HEK293T (cell line): ENCODE results near the gene TRMT2A.
"Not testable (repeated sequence)": the region's sequence is repeated elsewhere in the genome, so short reads cannot be mapped to it uniquely, and the experiment has no call there.

Experiments used
- CTCF ChIA-PET: fragments of 350-600 bp; formaldehyde crosslinking; extraction: SDS; loops from one replicate; lab custom pipeline; 2021; ENCODE audit warnings: antibody characterized with exemption, inconsistent platforms; lab: Yijun Ruan, JAX
- POLR2A ChIA-PET: fragments of 350-600 bp; formaldehyde crosslinking; extraction: SDS; loops from one replicate; lab custom pipeline; 2020; ENCODE audit warnings: antibody characterized with exemption, inconsistent platforms; lab: Yijun Ruan, JAX
- DNase-seq: peaks from one replicate; pipeline ENCODE4 v3.0.0; 2012; ENCODE audit warnings: mixed read lengths; ENCODE audit errors: extremely low spot score
- ARNT ChIP-seq: fragments of 450-650 bp; IDR thresholded peaks from 2 replicates; pipeline ENCODE4 v1.6.1; 2017; ENCODE audit warnings: mild to moderate bottlenecking
- BHLHE40 ChIP-seq: fragments of 450-650 bp; IDR thresholded peaks from 2 replicates; pipeline ENCODE4 v1.6.1; 2016; ENCODE audit warnings: mild to moderate bottlenecking, moderate library complexity, borderline replicate concordance
- CTBP1 ChIP-seq: fragments of 450-650 bp; IDR thresholded peaks from 2 replicates; pipeline ENCODE4 v1.6.1; 2016; ENCODE audit warnings: borderline replicate concordance
- ELF4 ChIP-seq: fragments of 450-650 bp; IDR thresholded peaks from 2 replicates; pipeline ENCODE4 v1.6.1; 2017; ENCODE audit warnings: antibody characterized with exemption
- FOXA1 ChIP-seq: fragments of 450-650 bp; IDR thresholded peaks from 2 replicates; pipeline ENCODE4 v1.6.1; 2016; ENCODE audit warnings: mild to moderate bottlenecking
- FOXK2 ChIP-seq: fragments of 450-650 bp; IDR thresholded peaks from 2 replicates; pipeline ENCODE4 v1.6.1; 2016; ENCODE audit warnings: mild to moderate bottlenecking
- FOXM1 ChIP-seq: fragments of 450-650 bp; IDR thresholded peaks from 2 replicates; pipeline ENCODE4 v1.6.1; 2017; ENCODE audit warnings: mild to moderate bottlenecking, borderline replicate concordance
- HDGF ChIP-seq: fragments of 450-650 bp; IDR thresholded peaks from 2 replicates; pipeline ENCODE4 v1.6.1; 2017; ENCODE audit warnings: antibody characterized with exemption, borderline replicate concordance
- L3MBTL2 ChIP-seq: fragments of 450-650 bp; conservative IDR thresholded peaks from 2 replicates; pipeline ENCODE4 v1.6.1; 2016; ENCODE audit warnings: mild to moderate bottlenecking
- LEF1 ChIP-seq: fragments of 450-650 bp; IDR thresholded peaks from 2 replicates; pipeline ENCODE4 v1.6.1; 2017; ENCODE audit warnings: mild to moderate bottlenecking, borderline replicate concordance
- NFRKB ChIP-seq: fragments of 450-650 bp; IDR thresholded peaks from 2 replicates; pipeline ENCODE4 v1.6.1; 2016; ENCODE audit warnings: mild to moderate bottlenecking, moderate library complexity
- SP1 ChIP-seq: fragments of 450-650 bp; IDR thresholded peaks from 2 replicates; pipeline ENCODE4 v1.6.1; 2017
- SUZ12 ChIP-seq: fragments of 450-650 bp; IDR thresholded peaks from 2 replicates; pipeline ENCODE4 v1.6.1; 2016; ENCODE audit warnings: mild to moderate bottlenecking
- TARDBP ChIP-seq: fragments of 450-650 bp; IDR thresholded peaks from 2 replicates; pipeline ENCODE4 v1.6.1; 2016
- ZNF384 ChIP-seq: fragments of 450-650 bp; IDR thresholded peaks from 2 replicates; pipeline ENCODE4 v1.6.1; 2016
- TF ChIP-seq, protein P1 (sequence below): fragments of 450-650 bp; IDR thresholded peaks from 2 replicates; pipeline ENCODE4 v1.6.1; 2016

Gene TRMT2A

DNA sequence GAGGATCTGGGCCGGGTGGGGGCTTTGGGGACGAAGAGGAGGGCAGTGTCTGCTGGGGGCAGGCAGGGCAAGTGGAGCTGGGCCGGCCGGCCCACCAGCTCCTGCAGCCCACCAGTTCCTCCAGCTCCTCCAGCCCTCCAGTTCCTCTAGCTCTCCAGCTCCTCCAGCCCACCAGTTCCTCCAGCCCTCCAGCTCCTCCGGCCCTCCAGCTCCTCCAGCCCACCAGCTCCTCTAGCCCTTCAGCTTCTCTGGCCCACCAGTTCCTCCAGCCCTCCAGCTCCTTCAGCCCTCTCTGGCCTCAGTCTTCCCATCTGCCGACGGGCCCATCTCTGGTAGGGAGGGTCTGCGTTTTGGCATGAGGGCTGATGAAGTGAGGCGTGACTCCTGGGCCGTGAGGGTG, 43.0 kb upstream of the TRMT2A start:
- no peak for TF ChIP-seq SUZ12
- no peak for TF ChIP-seq L3MBTL2
- no peak for TF ChIP-seq LEF1
- TF ChIP-seq ELF4: no peak
- no peak for TF ChIP-seq HDGF
- TF ChIP-seq, protein P1, sequence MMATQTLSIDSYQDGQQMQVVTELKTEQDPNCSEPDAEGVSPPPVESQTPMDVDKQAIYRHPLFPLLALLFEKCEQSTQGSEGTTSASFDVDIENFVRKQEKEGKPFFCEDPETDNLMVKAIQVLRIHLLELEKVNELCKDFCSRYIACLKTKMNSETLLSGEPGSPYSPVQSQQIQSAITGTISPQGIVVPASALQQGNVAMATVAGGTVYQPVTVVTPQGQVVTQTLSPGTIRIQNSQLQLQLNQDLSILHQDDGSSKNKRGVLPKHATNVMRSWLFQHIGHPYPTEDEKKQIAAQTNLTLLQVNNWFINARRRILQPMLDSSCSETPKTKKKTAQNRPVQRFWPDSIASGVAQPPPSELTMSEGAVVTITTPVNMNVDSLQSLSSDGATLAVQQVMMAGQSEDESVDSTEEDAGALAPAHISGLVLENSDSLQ: no peak
- TF ChIP-seq CTBP1: no peak
- TF ChIP-seq FOXK2: no peak
- TF ChIP-seq TARDBP: no peak
- ChIA-PET CTCF (interaction anchor here (0.9 kb wide), 1 partner anchor 12 kb away, joined by 3 read pairs; no protein-coding TSS in a partner anchor), POLR2A (interaction anchor here (0.7 kb wide), 1 partner anchor 160 kb away, joined by 3 read pairs; the partner anchor contains the start of gene DGCR6L)
- no peak for DNase-seq

- DNase-seq: not testable (repeated sequence)
- POLR2A ChIA-PET: interaction anchor here (0.7 kb wide), 1 partner anchor 160 kb away, joined by 3 read pairs; the partner anchor contains the start of gene DGCR6L
- CTCF ChIA-PET: interaction anchor here (0.9 kb wide), 1 partner anchor 12 kb away, joined by 3 read pairs; no protein-coding TSS in a partner anchor
Observed at GRCh38 chr22:20159531-20159930, 42.5 kb upstream of the TRMT2A start.

DNA sequence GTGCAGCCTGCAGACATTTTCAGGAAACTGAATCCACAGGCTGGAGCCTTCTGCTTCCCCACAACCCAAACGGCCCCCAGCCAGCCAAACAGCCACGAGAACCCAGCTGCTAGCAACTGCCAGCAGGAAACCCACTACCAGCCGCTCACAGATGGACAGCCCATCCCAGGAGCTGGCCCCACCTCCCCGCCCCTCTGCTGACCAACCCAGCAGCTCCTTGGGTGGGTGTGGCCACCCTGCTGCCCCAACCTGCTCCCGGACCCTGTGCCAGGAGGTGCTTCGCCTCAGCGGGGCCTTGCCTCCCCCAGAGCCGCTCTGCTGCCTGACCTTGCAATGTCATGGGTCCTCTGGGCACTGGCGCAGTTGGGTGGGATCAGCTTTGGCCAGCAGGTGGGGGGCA, 42.0 kb upstream of the TRMT2A start:
- DNase-seq: no peak
- POLR2A ChIA-PET: interaction anchor here (0.7 kb wide), 1 partner anchor 161 kb away, joined by 3 read pairs; the partner anchor contains the start of gene DGCR6L
- CTCF ChIA-PET: no interaction called here
- TF ChIP-seq SUZ12 (no peak), ZNF384 (no peak), ELF4 (no peak), BHLHE40 (no peak), ARNT (no peak), NFRKB (no peak), L3MBTL2 (no peak), FOXK2 (no peak), SP1 (no peak), HDGF (no peak), LEF1 (no peak), FOXM1 (no peak), TARDBP (no peak), FOXA1 (no peak), CTBP1 (no peak)
- TF ChIP-seq, protein P1: no peak

GRCh38 chr22:20158391-20159036, 41.5 kb upstream of the TRMT2A start:
- POLR2A ChIA-PET: no interaction called here
- TF ChIP-seq BHLHE40 (no peak), HDGF (no peak), ZNF384 (no peak), FOXM1 (no peak), FOXK2 (no peak), CTBP1 (no peak), ELF4 (no peak)
- DNase-seq: no peak
- CTCF ChIA-PET: interaction anchor here (2.0 kb wide), 1 partner anchor 79 kb away, joined by 27 read pairs; no protein-coding TSS in a partner anchor

DNA sequence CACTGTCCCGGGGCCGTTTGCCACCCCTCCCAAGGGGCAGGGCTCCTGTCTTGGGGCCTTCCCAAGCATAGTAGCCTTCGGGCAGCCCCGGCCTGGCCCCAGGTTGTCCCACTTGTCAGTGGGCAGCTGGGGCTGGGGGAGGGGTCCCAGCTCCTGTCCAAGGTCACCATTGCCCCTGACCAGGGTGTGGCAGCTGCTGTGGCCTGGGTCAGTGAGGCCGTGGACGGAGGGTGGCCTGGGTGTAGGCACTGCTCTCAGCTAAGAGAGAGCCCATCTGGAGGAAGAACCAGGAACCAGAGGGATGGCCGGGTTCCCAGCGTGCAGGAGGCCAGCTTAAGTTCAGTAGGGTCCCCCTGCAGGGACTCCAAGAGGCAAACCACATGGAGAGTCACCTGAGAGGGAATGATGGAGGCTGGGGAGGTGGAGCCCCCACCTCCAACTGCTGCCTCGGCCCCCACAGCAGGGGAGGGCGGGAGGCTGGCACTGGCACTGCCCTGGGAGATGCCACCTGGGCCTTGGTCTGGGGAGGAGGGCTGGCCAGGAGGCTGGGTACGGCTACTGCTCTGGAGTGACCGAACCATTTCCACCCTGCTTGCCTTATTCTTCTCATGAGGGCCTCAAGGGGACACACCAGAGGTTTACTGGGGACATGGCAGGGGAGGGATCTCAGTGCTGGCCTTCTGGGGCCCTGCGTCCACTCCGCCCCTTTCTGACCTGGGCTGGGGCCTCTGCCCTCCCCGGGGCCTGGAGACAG, 40.6 kb upstream of the TRMT2A start:
- DNase-seq: no peak
- POLR2A ChIA-PET: interaction anchor here (0.7 to 1.1 kb wide), 2 partner anchors 81 to 162 kb away, joined by 3 to 7 read pairs; partner anchors contain the start of gene DGCR6L
- TF ChIP-seq TARDBP: no peak
- TF ChIP-seq NFRKB: no peak
- no peak for TF ChIP-seq FOXM1
- no peak for TF ChIP-seq FOXA1
- TF ChIP-seq FOXK2: no peak
- TF ChIP-seq, protein P1: no peak
- no peak for TF ChIP-seq SUZ12
- no peak for TF ChIP-seq SP1
- TF ChIP-seq ARNT: no peak
- CTCF ChIA-PET: interaction anchor here (0.5 to 2.0 kb wide), 8 partner anchors 34 to 827 kb away, joined by 3 to 27 read pairs (median 4); no protein-coding TSS in a partner anchor
